Activated naive CD4-positive, alpha-beta T cell treated with anti-CD3 and anti-CD28 coated beads, Interleukin-2, amount 10 ng/mL, durations not matched to agents 7 days and 5 days (primary cell): ENCODE measurements around the gene ANGPTL2.

Experiments
- CTCF ChIA-PET: fragments of 350-600 bp; sonication (Branson Sonifier 250); formaldehyde crosslinking; loops from one replicate; lab custom pipeline; 2021; ENCODE audit warnings: antibody characterized with exemption; lab: Charles Lee
- DNase-seq: peaks from one replicate; pipeline ENCODE4 v3.0.0-alpha.2; 2020
- H3K27ac Mint-ChIP-seq: one replicate; pipeline ENCODE4 v1.8.0; 2021; ENCODE audit warnings: mild to moderate bottlenecking, moderate library complexity, mixed read lengths
- H3K27me3 Mint-ChIP-seq: one replicate; pipeline ENCODE4 v1.8.0; 2021; ENCODE audit warnings: mild to moderate bottlenecking, mixed read lengths
- H3K36me3 Mint-ChIP-seq: one replicate; pipeline ENCODE4 v1.8.0; 2021; ENCODE audit warnings: mixed read lengths
- H3K4me1 Mint-ChIP-seq: one replicate; pipeline ENCODE4 v1.8.0; 2021; ENCODE audit warnings: mixed read lengths
- H3K4me3 Mint-ChIP-seq: one replicate; pipeline ENCODE4 v1.8.0; 2021; ENCODE audit warnings: mild to moderate bottlenecking, moderate library complexity, mixed read lengths
- H3K9me3 Mint-ChIP-seq: one replicate; pipeline ENCODE4 v1.8.0; 2021; ENCODE audit warnings: mixed read lengths

The ANGPTL2 gene

GRCh38 chr9:127081250-127082185, 40.9 kb downstream of the ANGPTL2 start:
- no peaks in the 10 kb centered on the region for H3K36me3 Mint-ChIP-seq
- H3K9me3 Mint-ChIP-seq, result no peaks in the 10 kb centered on the region
- no peak overlapping the region for H3K4me3 Mint-ChIP-seq
- CTCF ChIA-PET, result no interaction called here
- H3K4me1 Mint-ChIP-seq, result peaks cover 22% of the 10 kb centered on the region
- peaks cover 53% of the 10 kb centered on the region for H3K27me3 Mint-ChIP-seq
- no peak for DNase-seq
- H3K27ac Mint-ChIP-seq, result no peak overlapping the region

DNA sequence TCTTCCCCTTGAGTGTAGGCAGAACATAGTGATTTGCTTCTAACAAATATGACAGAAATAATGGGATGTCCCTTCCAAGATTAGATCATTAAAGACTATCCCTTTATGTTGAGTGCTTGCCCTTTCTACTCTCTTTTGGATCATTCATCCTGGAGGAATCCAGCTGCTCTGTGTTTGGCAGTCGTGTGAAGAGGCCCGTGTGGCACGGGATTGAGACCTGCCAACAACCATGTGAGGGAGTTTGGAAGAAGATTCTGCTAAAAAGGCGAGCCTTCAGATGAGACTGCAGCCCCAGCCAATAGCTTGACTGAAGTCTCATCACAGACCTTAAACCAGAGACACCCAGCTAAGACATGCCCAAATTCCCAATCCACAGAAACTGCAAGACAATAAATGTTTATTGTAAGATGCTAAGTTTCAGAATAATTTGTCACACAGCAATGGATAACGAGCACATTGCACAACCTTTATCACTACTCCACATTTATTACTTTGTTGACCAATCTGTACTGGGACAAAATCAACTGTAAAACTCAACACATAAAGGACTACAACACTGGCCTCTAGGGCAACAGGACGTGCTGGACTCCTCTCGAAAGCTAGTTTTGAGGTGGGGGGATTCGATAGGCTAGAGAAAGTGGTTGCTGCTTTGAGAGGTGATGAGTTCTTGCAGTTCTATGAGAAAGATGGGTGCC, 42.8 kb downstream of the ANGPTL2 start:
- Mint-ChIP-seq H3K9me3 (no peaks in the 10 kb centered on the region), H3K4me1 (peaks cover 8% of the 10 kb centered on the region), H3K4me3 (no peak overlapping the region), H3K27ac (no peak overlapping the region), H3K36me3 (no peaks in the 10 kb centered on the region), H3K27me3 (peaks cover 46% of the 10 kb centered on the region)
- CTCF ChIA-PET, result no interaction called here
- DNase-seq, result no peak

- peaks cover 3% of the 10 kb centered on the region for H3K4me1 Mint-ChIP-seq
- H3K36me3 Mint-ChIP-seq, result no peaks in the 10 kb centered on the region
- H3K4me3 Mint-ChIP-seq, result no peak overlapping the region
- CTCF ChIA-PET, result no interaction called here
- no peaks in the 10 kb centered on the region for H3K9me3 Mint-ChIP-seq
- H3K27me3 Mint-ChIP-seq, result peaks cover 43% of the 10 kb centered on the region
- H3K27ac Mint-ChIP-seq, result no peak overlapping the region
- DNase-seq, result no peak
These were observed 43.4 kb downstream of the ANGPTL2 start for GRCh38 chr9:127078988-127079387.

DNA sequence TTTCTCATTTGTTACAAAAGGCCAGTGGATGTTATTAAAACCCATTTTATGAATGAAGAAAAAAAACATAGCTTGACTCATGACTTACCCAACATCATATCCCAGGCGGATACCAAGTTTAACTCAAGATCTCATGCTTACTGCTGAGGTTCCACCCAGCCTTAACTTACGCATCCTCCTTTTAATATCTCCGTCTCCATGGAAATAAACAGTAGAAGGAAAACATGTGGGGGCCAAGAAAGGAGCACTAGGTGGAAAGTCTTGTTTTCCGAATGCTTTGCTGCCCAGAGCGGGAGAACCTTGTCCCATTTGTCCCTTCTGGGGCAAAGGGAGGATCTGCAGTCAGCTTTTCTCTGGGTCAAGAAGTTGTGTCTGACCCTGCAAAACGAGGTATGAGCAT, 44.1 kb downstream of the ANGPTL2 start:
- H3K9me3 Mint-ChIP-seq, result no peaks in the 10 kb centered on the region
- H3K27ac Mint-ChIP-seq, result no peak overlapping the region
- CTCF ChIA-PET, result no interaction called here
- peaks cover 3% of the 10 kb centered on the region for H3K4me1 Mint-ChIP-seq
- no peak for DNase-seq
- H3K4me3 Mint-ChIP-seq, result no peak overlapping the region
- no peaks in the 10 kb centered on the region for H3K36me3 Mint-ChIP-seq
- peaks cover 39% of the 10 kb centered on the region for H3K27me3 Mint-ChIP-seq

GRCh38 chr9:127077644-127077946, 44.8 kb downstream of the ANGPTL2 start:
- no peak for DNase-seq
- H3K4me1 Mint-ChIP-seq, result peaks cover 3% of the 10 kb centered on the region
- H3K36me3 Mint-ChIP-seq, result no peaks in the 10 kb centered on the region
- peaks cover 33% of the 10 kb centered on the region for H3K27me3 Mint-ChIP-seq
- no peak overlapping the region for H3K27ac Mint-ChIP-seq
- no peaks in the 10 kb centered on the region for H3K9me3 Mint-ChIP-seq
- CTCF ChIA-PET, result no interaction called here
- no peak overlapping the region for H3K4me3 Mint-ChIP-seq

- CTCF ChIA-PET, result interaction anchor here (1.4 kb wide), 1 partner anchor 111 kb away, joined by 3 read pairs; no protein-coding TSS in a partner anchor
- Mint-ChIP-seq H3K4me3 (no peak overlapping the region), H3K9me3 (peaks cover 4% of the 10 kb centered on the region), H3K4me1 (peaks cover 3% of the 10 kb centered on the region), H3K36me3 (no peaks in the 10 kb centered on the region), H3K27me3 (peaks cover 35% of the 10 kb centered on the region), H3K27ac (no peak overlapping the region)
- DNase-seq, result no peak
These were observed 45.4 kb downstream of the ANGPTL2 start for GRCh38 chr9:127076860-127077643.

DNA sequence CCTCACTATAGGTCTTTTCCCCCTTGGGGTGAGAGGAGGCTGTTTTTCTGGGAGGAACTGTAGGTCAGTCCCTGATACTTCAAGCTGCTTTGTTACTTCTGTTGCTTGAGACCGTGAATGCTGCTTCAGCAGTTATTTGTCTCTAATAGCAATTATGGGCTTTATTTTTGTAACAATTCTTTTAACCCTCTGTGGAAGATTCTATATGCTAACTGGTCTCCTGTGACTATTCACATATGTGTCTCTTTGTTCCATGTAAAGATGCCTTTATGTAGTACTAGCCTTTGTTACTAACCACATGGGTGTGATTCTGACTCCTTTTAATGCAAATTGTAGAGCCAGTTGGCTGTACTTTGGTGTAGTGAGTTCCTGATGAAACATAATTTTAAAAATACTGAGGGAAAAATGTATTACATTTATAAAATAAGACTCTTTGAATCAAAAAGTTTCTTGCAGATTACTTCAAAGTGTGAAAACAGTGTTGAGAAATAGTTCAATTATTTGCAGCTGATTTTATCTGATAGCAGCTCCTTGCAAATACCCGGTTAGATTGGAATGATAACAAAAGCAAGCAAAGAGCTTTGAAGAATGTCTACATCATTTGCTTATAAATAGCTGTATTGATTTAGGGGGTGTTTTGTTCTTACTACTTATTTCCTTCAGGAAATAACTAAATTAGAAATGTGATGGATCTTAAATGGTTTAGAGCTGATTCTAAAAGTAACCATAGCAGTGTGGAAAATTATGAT, 46.6 kb downstream of the ANGPTL2 start:
- H3K9me3 Mint-ChIP-seq, result peaks cover 10% of the 10 kb centered on the region
- no peak overlapping the region for H3K4me3 Mint-ChIP-seq
- H3K27ac Mint-ChIP-seq, result no peak overlapping the region
- H3K36me3 Mint-ChIP-seq, result no peaks in the 10 kb centered on the region
- DNase-seq, result no peak
- H3K4me1 Mint-ChIP-seq, result peaks cover 3% of the 10 kb centered on the region
- peaks cover 39% of the 10 kb centered on the region for H3K27me3 Mint-ChIP-seq
- CTCF ChIA-PET, result interaction anchor here (1.4 kb wide), 1 partner anchor 110 kb away, joined by 3 read pairs; no protein-coding TSS in a partner anchor

DNA sequence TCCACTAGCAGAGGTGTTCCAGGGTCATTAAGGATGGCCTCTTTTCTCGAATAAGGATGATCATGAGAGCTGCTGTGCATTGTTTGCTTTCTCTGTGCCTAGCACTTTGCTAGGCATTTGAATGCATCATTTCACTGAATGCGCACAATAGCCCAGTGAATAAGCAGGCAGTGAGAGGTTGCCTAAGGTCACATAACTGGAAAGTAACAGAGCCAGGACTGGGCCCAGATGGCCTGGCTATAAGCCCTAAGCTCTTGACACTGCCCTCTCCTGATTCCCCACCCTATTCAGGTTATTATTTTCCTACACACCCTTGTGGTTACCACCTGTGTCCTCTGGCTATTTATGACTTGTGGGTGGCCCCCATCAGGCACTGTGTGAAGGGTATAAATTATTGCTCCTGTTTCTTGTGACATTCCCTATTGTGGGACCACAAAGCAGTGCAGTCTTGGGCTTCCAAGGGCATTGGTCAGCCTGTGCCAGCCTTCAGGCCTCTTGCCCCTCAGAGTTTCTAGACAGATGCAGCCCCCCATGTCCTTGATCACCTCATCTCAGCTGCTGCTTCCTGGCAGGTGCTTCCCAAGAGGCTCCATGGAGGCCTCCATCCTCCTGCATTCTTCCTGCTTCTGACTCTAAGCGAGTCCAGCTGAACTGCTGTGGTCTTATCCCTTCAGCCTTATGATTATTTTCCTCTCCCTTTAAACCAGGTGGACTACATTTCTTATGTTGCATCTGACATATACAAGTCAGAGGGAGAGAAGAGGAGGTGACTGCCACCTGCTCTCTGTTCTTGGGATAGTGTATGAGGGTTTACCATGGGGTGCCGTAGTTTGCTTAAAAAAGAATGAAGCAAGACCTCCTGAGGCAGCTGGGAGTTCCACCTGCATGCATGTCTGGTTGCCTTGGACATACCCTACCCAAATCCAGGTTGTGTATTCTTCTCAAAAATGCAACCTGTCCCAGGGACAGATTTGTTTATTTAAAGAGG, 47.6 kb downstream of the ANGPTL2 start:
- no peak for DNase-seq
- Mint-ChIP-seq H3K9me3 (peaks cover 10% of the 10 kb centered on the region), H3K27me3 (peaks cover 39% of the 10 kb centered on the region), H3K4me3 (no peak overlapping the region), H3K4me1 (peaks cover 3% of the 10 kb centered on the region), H3K36me3 (no peaks in the 10 kb centered on the region), H3K27ac (no peak overlapping the region)
- CTCF ChIA-PET, result no interaction called here

GRCh38 chr9:127067603-127068220, 54.7 kb downstream of the ANGPTL2 start:
- Mint-ChIP-seq H3K27me3 (peaks cover 11% of the 10 kb centered on the region), H3K27ac (no peak overlapping the region), H3K36me3 (no peaks in the 10 kb centered on the region), H3K4me3 (no peak overlapping the region), H3K9me3 (peaks cover 10% of the 10 kb centered on the region), H3K4me1 (no peaks in the 10 kb centered on the region)
- CTCF ChIA-PET, result no interaction called here
- no peak for DNase-seq

DNA sequence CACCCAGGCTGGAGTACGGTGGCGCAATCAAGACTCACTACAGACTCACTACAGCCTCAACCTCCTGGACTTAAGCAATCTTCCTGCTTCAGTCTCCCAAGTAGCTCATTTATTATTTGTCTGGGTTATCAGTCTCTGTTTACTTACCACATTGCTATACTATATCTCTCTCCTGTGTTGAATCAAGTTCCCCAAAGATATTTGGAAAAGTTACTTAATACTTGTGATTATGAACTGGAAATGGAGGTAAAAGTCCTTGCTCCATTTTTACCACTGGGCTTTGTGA, 55.6 kb downstream of the ANGPTL2 start:
- no peak for DNase-seq
- CTCF ChIA-PET, result no interaction called here
- no peak overlapping the region for H3K27ac Mint-ChIP-seq

DNA sequence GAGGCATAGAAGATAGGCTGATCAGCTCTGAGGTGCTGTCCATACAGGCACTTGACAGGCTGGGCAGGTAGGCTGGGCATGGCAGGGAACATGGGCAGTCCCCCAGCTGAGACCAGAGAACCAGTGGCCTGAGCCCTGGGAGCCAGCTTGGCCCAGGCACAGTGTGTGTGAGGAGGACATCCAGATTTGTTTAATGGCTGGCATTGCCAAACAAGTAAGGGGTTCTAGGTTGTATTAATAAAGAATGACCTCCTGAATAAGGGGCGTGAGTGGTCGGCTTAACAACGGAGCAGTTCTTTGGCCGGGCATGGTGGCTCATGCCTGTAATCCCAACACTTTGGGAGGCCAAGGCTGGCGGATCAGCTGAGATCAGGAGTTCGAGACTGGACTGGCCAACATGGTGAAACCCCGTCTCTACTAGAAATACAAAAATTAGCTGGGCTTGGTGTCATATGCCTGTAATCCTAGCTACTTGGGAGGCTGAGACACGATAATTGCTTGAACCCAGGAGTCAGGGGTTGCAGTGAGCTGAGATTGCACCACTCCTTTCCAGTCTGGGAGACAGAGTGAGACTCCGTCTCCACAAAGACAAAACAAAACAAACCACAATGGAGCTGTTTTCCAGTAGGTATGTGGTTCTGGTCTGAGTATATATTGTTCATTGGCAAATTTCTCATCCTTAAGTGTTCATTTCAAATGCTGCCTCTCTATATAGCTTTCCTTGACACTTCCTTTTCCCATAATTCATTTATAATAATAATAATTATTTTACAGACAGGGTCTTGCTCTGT, 56.2 kb downstream of the ANGPTL2 start:
- peaks cover 2% of the 10 kb centered on the region for H3K9me3 Mint-ChIP-seq
- H3K27ac Mint-ChIP-seq, result no peak overlapping the region
- H3K27me3 Mint-ChIP-seq, result peaks cover 8% of the 10 kb centered on the region
- H3K36me3 Mint-ChIP-seq, result no peaks in the 10 kb centered on the region
- DNase-seq, result no peak
- H3K4me3 Mint-ChIP-seq, result no peak overlapping the region
- no peaks in the 10 kb centered on the region for H3K4me1 Mint-ChIP-seq
- CTCF ChIA-PET, result no interaction called here

More for the DNA sequence above, 55.6 kb downstream of the ANGPTL2 start:
- Mint-ChIP-seq H3K9me3 (peaks cover 3% of the 10 kb centered on the region), H3K4me3 (no peak overlapping the region), H3K27me3 (peaks cover 6% of the 10 kb centered on the region), H3K36me3 (no peaks in the 10 kb centered on the region), H3K4me1 (no peaks in the 10 kb centered on the region)

GRCh38 chr9:127065592-127065991, 56.8 kb downstream of the ANGPTL2 start:
- CTCF ChIA-PET, result no interaction called here
- Mint-ChIP-seq H3K27ac (no peak overlapping the region), H3K27me3 (peaks cover 9% of the 10 kb centered on the region), H3K4me1 (no peaks in the 10 kb centered on the region), H3K9me3 (no peaks in the 10 kb centered on the region), H3K36me3 (no peaks in the 10 kb centered on the region), H3K4me3 (no peak overlapping the region)
- DNase-seq, result no peak
